ENCODE data around the gene KDELR3. TPM values are rescaled to one million over a fixed set of nuclear protein-coding genes. Genes with fewer than 3 reads are reported as not detected.

The KDELR3 gene
- total RNA-seq, 1 experiment from 2014 or later = 33.1 TPM

- Histone ChIP-seq H3K36me3 (ENCODE audit: control insufficient read depth in 1 of 2, insufficient read depth in 2 of 2, low read length in 2 of 2) (peaks cover 89 to 90% of the 10 kb centered on the region in 2 experiments), H3K4me1 (ENCODE audit: control insufficient read depth in 1 of 2, insufficient read depth in 2 of 2, low read length in 2 of 2) (no peaks in the 10 kb centered on the region; a peak in 1 of 4 replicates), H3K9me3 (ENCODE audit: control insufficient read depth in 1 of 2, insufficient read depth in 1 of 2, low read depth in 1 of 2, low read length in 2 of 2) (no peaks in the 10 kb centered on the region), H3K27me3 (ENCODE audit: insufficient read depth, low read length) (no peaks in the 10 kb centered on the region), H2AFZ (ENCODE audit: low read depth, low read length, poor library complexity, severe bottlenecking) (no peak overlapping the region), H4K20me1 (ENCODE audit: insufficient read depth) (peaks cover 45% of the 10 kb centered on the region; the same call in 1 of the 2 replicates), H3K4me2 (ENCODE audit: low read length) (no peak overlapping the region), H3K27ac (ENCODE audit: low read depth, low read length) (no peak overlapping the region), H3K9ac (ENCODE audit: low read length) (no peak overlapping the region), H3K9me2 (ENCODE audit: insufficient read depth) (no peaks in the 10 kb centered on the region), H3K79me2 (ENCODE audit: insufficient read depth, low read length) (peaks cover 95% of the 10 kb centered on the region), H3K4me3 (replicated peaks in 1 of 2; ENCODE audit: low read depth in 1 of 2, low read length in 2 of 2) (no peak overlapping the region)
- no peak for DNase-seq (ENCODE audit: low read depth, low spot score)
- POLR2A ChIA-PET = no interaction called here
- BruUV-seq (replicated peaks) = no TSS peak
- CTCF ChIA-PET = no interaction called here
- intact Hi-C loops (cut with micrococcal nuclease) = no loop called here
- no peak for TF ChIP-seq FOSL1 (IDR thresholded peaks at IDR 0.05; ENCODE audit: low read depth)
- TF ChIP-seq SRF (IDR thresholded peaks at IDR 0.05; ENCODE audit: low read depth) = no peak
- TF ChIP-seq EZH2phosphoT487 (IDR thresholded peaks at IDR 0.05; ENCODE audit: borderline replicate concordance) = no peak
- TF ChIP-seq ATF3 (IDR thresholded peaks at IDR 0.05) = no peak
- 0 out of 2 replicates have a peak, but pooled peaks have one; percentile 21 for ATAC-seq
- RAD21 ChIA-PET (ENCODE audit: low non-redundant PET in 1 of 2, low total read pairs in 2 of 2, uncharacterized antibody in 2 of 2, unreplicated experiment in 2 of 2) = no interaction called here
These were observed 27.0 kb downstream of the KDELR3 start for GRCh38 chr22:38494939-38495338.

GRCh38 chr22:38497869-38498268 is 30.0 kb downstream of the KDELR3 start:
- ChIA-PET RAD21 (ENCODE audit: low non-redundant PET in 1 of 2, low total read pairs in 2 of 2, uncharacterized antibody in 2 of 2, unreplicated experiment in 2 of 2) (no interaction called here), POLR2A (no interaction called here), CTCF (no interaction called here)
- Histone ChIP-seq H4K20me1 (ENCODE audit: insufficient read depth) (peaks cover 48% of the 10 kb centered on the region; the same call in 1 of the 2 replicates), H3K9ac (ENCODE audit: low read length) (no peak overlapping the region), H3K27me3 (ENCODE audit: insufficient read depth, low read length) (no peaks in the 10 kb centered on the region), H3K79me2 (ENCODE audit: insufficient read depth, low read length) (peaks cover 97% of the 10 kb centered on the region), H2AFZ (ENCODE audit: low read depth, low read length, poor library complexity, severe bottlenecking) (no peak overlapping the region), H3K9me2 (ENCODE audit: insufficient read depth) (no peaks in the 10 kb centered on the region), H3K9me3 (ENCODE audit: control insufficient read depth in 1 of 2, insufficient read depth in 1 of 2, low read depth in 1 of 2, low read length in 2 of 2) (no peaks in the 10 kb centered on the region), H3K4me1 (ENCODE audit: control insufficient read depth in 1 of 2, insufficient read depth in 2 of 2, low read length in 2 of 2) (no peaks in the 10 kb centered on the region), H3K36me3 (ENCODE audit: control insufficient read depth in 1 of 2, insufficient read depth in 2 of 2, low read length in 2 of 2) (peaks cover 81 to 90% of the 10 kb centered on the region in 2 experiments), H3K27ac (ENCODE audit: low read depth, low read length) (no peak overlapping the region), H3K4me3 (replicated peaks in 1 of 2; ENCODE audit: low read depth in 1 of 2, low read length in 2 of 2) (no peak overlapping the region), H3K4me2 (ENCODE audit: low read length) (no peak overlapping the region)
- no peak for DNase-seq (ENCODE audit: low read depth, low spot score)
- no TSS peak for BruUV-seq (replicated peaks)
- intact Hi-C loops (cut with micrococcal nuclease) = no loop called here
- ATAC-seq = no peak
- TF ChIP-seq YY1 (IDR thresholded peaks at IDR 0.05; ENCODE audit: extremely low read depth, insufficient replicate concordance, low read depth, low read length) (no peak), RAD21 (IDR thresholded peaks at IDR 0.05; ENCODE audit: low read depth) (no peak), SP1 (IDR thresholded peaks at IDR 0.05; ENCODE audit: low read depth) (no peak), POLR2A (IDR thresholded peaks at IDR 0.05; ENCODE audit: borderline replicate concordance, extremely low read depth, insufficient read depth, insufficient read length) (no peak), REST (IDR thresholded peaks at IDR 0.05; ENCODE audit: low read depth) (no peak), EZH2 (IDR thresholded peaks at IDR 0.05) (no peak), SRF (IDR thresholded peaks at IDR 0.05; ENCODE audit: low read depth) (no peak), ZBTB33 (IDR thresholded peaks at IDR 0.05; ENCODE audit: extremely low read depth, insufficient replicate concordance, low read length) (no peak), EZH2phosphoT487 (IDR thresholded peaks at IDR 0.05; ENCODE audit: borderline replicate concordance) (no peak), TCF7L2 (IDR thresholded peaks at IDR 0.05; ENCODE audit: borderline replicate concordance, extremely low read depth, insufficient read depth, insufficient read length) (no peak), JUND (IDR thresholded peaks at IDR 0.05) (no peak), CBX3 (IDR thresholded peaks at IDR 0.05; ENCODE audit: low read depth) (no peak)

Measured in HCT116 (cell line).